Activated CD8-positive, alpha-beta memory T cell treated with anti-CD3 and anti-CD28 coated beads, Interleukin-2, amount 50 U/mL, for 24 hours (primary cell): ENCODE results near the gene RSBN1L.

Experiments used
- DNase-seq: peaks from one replicate; pipeline ENCODE4 v3.0.0-alpha.2; 2020; ENCODE audit errors: extremely low read depth

The RSBN1L gene

GRCh38 chr7:77806425-77806824 lies 110.2 kb downstream of the RSBN1L start:
- no peak for DNase-seq

GRCh38 chr7:77808517-77808916 lies 112.3 kb downstream of the RSBN1L start:
- no peak for DNase-seq

- DNase-seq = no peak
Measured at GRCh38 chr7:77811516-77812289, 115.4 kb downstream of the RSBN1L start.

- no peak for DNase-seq
Measured at GRCh38 chr7:77812290-77812685, 116.0 kb downstream of the RSBN1L start.

- no peak for DNase-seq
Measured at GRCh38 chr7:77813180-77813579, 116.9 kb downstream of the RSBN1L start.

- DNase-seq = no peak
Measured at GRCh38 chr7:77819021-77819420, 122.8 kb downstream of the RSBN1L start.

- no peak for DNase-seq
Measured at GRCh38 chr7:77820967-77821366, 124.7 kb downstream of the RSBN1L start.

GRCh38 chr7:77822269-77822668 lies 126.0 kb downstream of the RSBN1L start:
- DNase-seq = no peak

- DNase-seq = no peak
Measured at GRCh38 chr7:77823787-77824186, 127.5 kb downstream of the RSBN1L start.

GRCh38 chr7:77824636-77825035 lies 128.4 kb downstream of the RSBN1L start:
- no peak for DNase-seq

- DNase-seq = no peak
Measured at GRCh38 chr7:77825131-77825530, 128.9 kb downstream of the RSBN1L start.

- no peak for DNase-seq
Measured at GRCh38 chr7:77826300-77826699, 130.0 kb downstream of the RSBN1L start.

GRCh38 chr7:77827999-77828398 lies 131.7 kb downstream of the RSBN1L start:
- no peak for DNase-seq

GRCh38 chr7:77830649-77831355 lies 134.5 kb downstream of the RSBN1L start:
- DNase-seq = no peak

- no peak for DNase-seq
Measured at GRCh38 chr7:77831481-77831880, 135.2 kb downstream of the RSBN1L start.

GRCh38 chr7:77831953-77832352 lies 135.7 kb downstream of the RSBN1L start:
- no peak for DNase-seq
